MG63 (cell line): ENCODE data around the gene ZDHHC6. TPM values are rescaled to one million over a fixed set of nuclear protein-coding genes. Genes with fewer than 3 reads are reported as not detected.

ENCODE experiments used
- total RNA-seq: library from RNA; depleted of rRNA; stranded (reverse); fragments of >200 nt; shearing (Covaris generic); gene quantifications from 2 replicates; pipeline ENCODE4 v1.2.3, GENCODE V29; 2014; ENCODE audit warnings: low replicate concordance; rRNA removed

The ZDHHC6 gene
- total RNA-seq, 1 experiment from 2014 or later, result 18.4 TPM

Other genes with a start within 250 kb of the ZDHHC6 start
- not detected in 2 replicates for gene TECTB, start 163.5 kb downstream of the ZDHHC6 start, total RNA-seq
- 3.2 and 6.5 TPM in 2 replicates for gene ACSL5, start 72.8 kb downstream of the ZDHHC6 start, total RNA-seq
- gene VTI1A, start 301 bp upstream of the ZDHHC6 start, total RNA-seq, result 12.0 and 19.1 TPM in 2 replicates